H1 (cell line): ENCODE results near the gene TNFRSF11A. TPM values are rescaled to one million over a fixed set of nuclear protein-coding genes. Genes with fewer than 3 reads are reported as not detected.

Experiments
- CTCF ChIA-PET: fragments of 300-600 bp; sonication (Branson Sonifier 250); formaldehyde crosslinking; loops from one replicate; lab custom pipeline; 2021; ENCODE audit not compliant: partially characterized antibody; lab: Charles Lee
- POLR2A ChIA-PET: fragments of 300-600 bp; sonication (Branson Sonifier 250); formaldehyde crosslinking; loops from one replicate; lab custom pipeline; 2021; ENCODE audit warnings: inconsistent platforms; ENCODE audit not compliant: partially characterized antibody; lab: Charles Lee
- DNase-seq, 2 experiments: peaks; one replicate each; pipeline versions ENCODE4 v3.0.0 to v3.0.0-alpha.2; 2010 to 2022; ENCODE audit warnings: low spot score in 2 of 2, low read depth in 1 of 2, mixed read lengths in 1 of 2
- FAIRE-seq: peaks from 2 replicates; lab custom pipeline; 2011; peaks lifted over from hg19 to GRCh38; lab: Jason Lieb, UNC
- H2AFZ ChIP-seq: 2 replicates; pipeline ENCODE4 v1.8.1; 2012; ENCODE audit warnings: low read length, inconsistent platforms
- H2AK5ac ChIP-seq: 2 replicates; pipeline ENCODE4 v1.6.1; 2013; ENCODE audit warnings: low read depth, low read length
- H2BK120ac ChIP-seq: replicated peaks from 2 replicates; pipeline ENCODE3; 2013; ENCODE audit warnings: low read depth, low read length, inconsistent platforms
- H2BK12ac ChIP-seq: 2 replicates; pipeline ENCODE4 v1.6.1; 2013; ENCODE audit warnings: low read depth, low read length
- H2BK15ac ChIP-seq: 2 replicates; pipeline ENCODE4 v1.6.1; 2013; ENCODE audit warnings: low read length
- H2BK20ac ChIP-seq: 2 replicates; pipeline ENCODE4 v1.6.1; 2013; ENCODE audit warnings: low read length
- H2BK5ac ChIP-seq: 2 replicates; pipeline ENCODE4 v1.6.1; 2013; ENCODE audit warnings: low read depth, low read length
- H3K14ac ChIP-seq: 2 replicates; pipeline ENCODE4 v1.6.1; 2013; ENCODE audit warnings: inconsistent platforms; ENCODE audit not compliant: insufficient read length
- H3K18ac ChIP-seq: 2 replicates; pipeline ENCODE4 v1.6.1; 2013; ENCODE audit warnings: low read length; ENCODE audit errors: extremely low read depth
- H3K23ac ChIP-seq: 2 replicates; pipeline ENCODE4 v1.6.1; 2013; ENCODE audit warnings: inconsistent platforms; ENCODE audit not compliant: insufficient read length
- H3K23me2 ChIP-seq: 2 replicates; pipeline ENCODE4 v1.6.1; 2013; ENCODE audit warnings: low read depth, low read length
- H3K27ac ChIP-seq: 2 replicates; pipeline ENCODE4 v1.6.1; 2011; ENCODE audit warnings: low read depth, low read length, inconsistent platforms
- H3K27me3 ChIP-seq, 4 experiments: replicated peaks in 1 of 4; 1 replicate in 1 of 4; 2 replicates in 3 of 4; pipeline versions ENCODE4 v1.6.1 to v1.8.1; 2011 to 2013; ENCODE audit warnings: low read length in 3 of 4, mild to moderate bottlenecking in 3 of 4, inconsistent platforms in 2 of 4, mixed read lengths in 2 of 4, moderate library complexity in 1 of 4; ENCODE audit not compliant: control insufficient read depth in 3 of 4, insufficient read depth in 3 of 4; ENCODE audit errors: extremely low read depth in 1 of 4
- H3K36me3 ChIP-seq, 4 experiments: 2 replicates each; pipeline versions ENCODE4 v1.6.1 to v1.8.1; 2011 to 2013; ENCODE audit warnings: mild to moderate bottlenecking in 4 of 4, low read length in 3 of 4, moderate library complexity in 2 of 4, control low read depth in 1 of 4, inconsistent platforms in 1 of 4; ENCODE audit not compliant: insufficient read depth in 4 of 4, control insufficient read depth in 2 of 4
- H3K4ac ChIP-seq: replicated peaks from 2 replicates; pipeline ENCODE3; 2013; ENCODE audit warnings: low read length, low read depth, mixed read lengths, inconsistent platforms; ENCODE audit not compliant: insufficient read length
- H3K4me1 ChIP-seq, 4 experiments: replicated peaks in 1 of 4; 1 replicate in 1 of 4; 2 replicates in 3 of 4; pipeline versions ENCODE4 v1.6.1 to v1.8.1; 2011 to 2013; ENCODE audit warnings: low read length in 3 of 4, inconsistent platforms in 2 of 4, mixed read lengths in 1 of 4; ENCODE audit not compliant: insufficient read depth in 4 of 4, control insufficient read depth in 3 of 4
- H3K4me2 ChIP-seq, 2 experiments: 2 replicates each; pipeline versions ENCODE4 v1.6.1 to v1.8.1; 2011 to 2013; ENCODE audit warnings: low read depth in 2 of 2, low read length in 2 of 2, control low read depth in 1 of 2, inconsistent platforms in 1 of 2, mild to moderate bottlenecking in 1 of 2; ENCODE audit not compliant: insufficient read depth in 1 of 2
- H3K4me3 ChIP-seq, 4 experiments: fragments of 200-600, 300-600 bp in 1 of 4; sonication (generic), shearing (Covaris generic), sonication (Bioruptor Twin) in 1 of 4; 2 replicates each; pipeline versions ENCODE4 v1.5.1 to v1.8.1; 2011 to 2016; ENCODE audit warnings: low read length in 4 of 4, low read depth in 3 of 4, control low read depth in 2 of 4, inconsistent platforms in 2 of 4, mild to moderate bottlenecking in 2 of 4, mixed read lengths in 1 of 4, moderate library complexity in 1 of 4; ENCODE audit not compliant: insufficient read depth in 2 of 4; ENCODE audit errors: extremely low read depth in 1 of 4
- H3K56ac ChIP-seq: replicated peaks from 2 replicates; pipeline ENCODE3; 2013; ENCODE audit warnings: low read depth, mild to moderate bottlenecking, mixed read lengths, low read length, inconsistent platforms; ENCODE audit not compliant: insufficient read length
- H3K79me1 ChIP-seq: 2 replicates; pipeline ENCODE4 v1.6.1; 2013; ENCODE audit warnings: low read depth, low read length, control low read depth
- H3K79me2 ChIP-seq, 2 experiments: 2 replicates each; pipeline versions ENCODE4 v1.6.1 to v1.8.1; 2012 to 2013; ENCODE audit warnings: low read length in 2 of 2, mild to moderate bottlenecking in 2 of 2, inconsistent platforms in 1 of 2; ENCODE audit not compliant: insufficient read depth in 2 of 2, control insufficient read depth in 1 of 2
- H3K9ac ChIP-seq, 4 experiments: replicated peaks in 1 of 4; 1 replicate in 1 of 4; 2 replicates in 3 of 4; pipeline versions ENCODE4 v1.6.1 to v1.8.1; 2011 to 2013; ENCODE audit warnings: low read depth in 3 of 4, low read length in 3 of 4, control low read depth in 2 of 4, mild to moderate bottlenecking in 2 of 4, moderate library complexity in 2 of 4, inconsistent platforms in 1 of 4; ENCODE audit errors: extremely low read depth in 1 of 4
- H3K9me3 ChIP-seq, 2 experiments: 2 replicates each; pipeline versions ENCODE4 v1.6.1 to v1.8.1; 2012 to 2013; ENCODE audit warnings: mild to moderate bottlenecking in 2 of 2, moderate library complexity in 2 of 2, control low read depth in 1 of 2, inconsistent platforms in 1 of 2, low read depth in 1 of 2, low read length in 1 of 2, mixed read lengths in 1 of 2; ENCODE audit not compliant: insufficient read depth in 2 of 2
- H4K20me1 ChIP-seq, 2 experiments: replicated peaks in 1 of 2; 2 replicates each; pipeline versions ENCODE3 to v1.8.1; 2011 to 2013; ENCODE audit warnings: inconsistent platforms in 2 of 2, low read length in 2 of 2, mild to moderate bottlenecking in 1 of 2; ENCODE audit not compliant: insufficient read depth in 2 of 2, control insufficient read depth in 1 of 2
- H4K5ac ChIP-seq: 2 replicates; pipeline ENCODE4 v1.6.1; 2013; ENCODE audit warnings: low read length, low read depth, mixed read lengths, inconsistent platforms; ENCODE audit not compliant: insufficient read length
- H4K8ac ChIP-seq: 2 replicates; pipeline ENCODE4 v1.8.0; 2013; ENCODE audit warnings: mild to moderate bottlenecking, moderate library complexity, low read length, inconsistent platforms; ENCODE audit not compliant: insufficient read depth; ENCODE audit errors: extremely low read depth
- H4K91ac ChIP-seq: replicated peaks from 2 replicates; pipeline ENCODE3; 2013; ENCODE audit warnings: low read length, mixed read lengths, inconsistent platforms; ENCODE audit not compliant: insufficient read length
- BRCA1 ChIP-seq: IDR thresholded peaks from 2 replicates; pipeline ENCODE4 v1.6.1; 2012; ENCODE audit warnings: low read depth, low read length, improper control_type of control experiment
- CREB1 ChIP-seq: IDR thresholded peaks from 2 replicates; pipeline ENCODE4 v1.6.1; 2012; ENCODE audit warnings: inconsistent platforms
- JUN ChIP-seq: IDR thresholded peaks from 2 replicates; pipeline ENCODE4 v1.6.1; 2011; ENCODE audit warnings: low read depth, mild to moderate bottlenecking, improper control_type of control experiment, low read length
- KDM5A ChIP-seq: fragments of 200-600 bp; IDR thresholded peaks from 2 replicates; pipeline ENCODE4 v1.7.1; 2012; ENCODE audit warnings: mild to moderate bottlenecking, low read length, inconsistent platforms, mixed read lengths
- PHF8 ChIP-seq: fragments of 200-600 bp; sonication (generic); conservative IDR thresholded peaks from 2 replicates; pipeline ENCODE4 v1.7.1; 2012; ENCODE audit warnings: low read depth, mild to moderate bottlenecking, inconsistent platforms, low read length, moderate library complexity
- SP2 ChIP-seq: IDR thresholded peaks from 2 replicates; pipeline ENCODE4 v1.6.1; 2012; ENCODE audit warnings: mild to moderate bottlenecking, low read length, inconsistent platforms
- SP4 ChIP-seq: IDR thresholded peaks from 2 replicates; pipeline ENCODE4 v1.6.1; 2012; ENCODE audit warnings: low read length, inconsistent platforms
- TAF1 ChIP-seq: IDR thresholded peaks from 2 replicates; pipeline ENCODE4 v1.6.1; 2011; ENCODE audit warnings: mild to moderate bottlenecking, low read depth, low read length
- WGBS, 2 experiments: shearing (Covaris generic) in 1 of 2; methylation state at CpG; one replicate each; pipeline versions ENCODE4 v1.1.6 to v1.1.7; 2013 to 2015; ENCODE audit warnings: low lambda C conversion rate in 2 of 2, mixed read lengths in 2 of 2, inconsistent platforms in 1 of 2, low coverage in 1 of 2, missing lambda C conversion rate in 1 of 2; ENCODE audit not compliant: insufficient replicate concordance in 2 of 2, insufficient coverage in 1 of 2, insufficient read length in 1 of 2; ENCODE audit errors: extremely low coverage in 1 of 2, missing lambda C conversion rate in 1 of 2; 5-methylcytosine and 5-hydroxymethylcytosine counted together
- polyA plus RNA-seq, 7 experiments: library from polyadenylated mRNA; depleted of rRNA in 3 of 7; stranded (reverse) in 5 of 7; unstranded in 2 of 7; fragments of >200 nt in 5 of 7; fragments of 200-250 nt in 2 of 7; gene quantifications; 1 replicate in 5 of 7; 2 replicates in 1 of 7; 4 replicates in 1 of 7; pipeline versions ENCODE4 v1.2.1 to v1.2.3, GENCODE V29; 2011 to 2013; ENCODE audit warnings: missing spikeins in 2 of 7, mixed read lengths in 2 of 7
- total RNA-seq: library from RNA; stranded (reverse); fragmentation: NEBNext Ultra II Directional; extraction: Animal tissue kit (Norgen Biotek cat#: 25700); gene quantifications from 2 replicates; pipeline ENCODE4 v1.2.1, GENCODE V29; 2021

TNFRSF11A gene
- total and polyA plus RNA-seq, 2 of the 8 experiments (the other 6 are each of a cell fraction or from before 2014, with no cell fraction given), result 8.7 to 10.6 TPM

- H3K18ac ChIP-seq, result no peak overlapping the region
- FAIRE-seq, result no peak
Observed at GRCh38 chr18:62343316-62343715, 18.2 kb downstream of the TNFRSF11A start.

More at GRCh38 chr18:62343316-62343715, 18.2 kb downstream of the TNFRSF11A start:
- POLR2A ChIA-PET, result no interaction called here
- Histone ChIP-seq H3K9me3 (no peaks in the 10 kb centered on the region), H2BK5ac (no peak overlapping the region), H3K4ac (no peak overlapping the region), H3K4me2 (no peak overlapping the region), H2AK5ac (no peak overlapping the region), H3K36me3 (no peaks in the 10 kb centered on the region), H4K20me1 (no peaks in the 10 kb centered on the region), H3K23me2 (no peaks in the 10 kb centered on the region)
- CTCF ChIA-PET, result interaction anchor here (1.2 kb wide), 1 partner anchor 18 kb away, joined by 3 read pairs; the partner anchor contains the start of gene TNFRSF11A
- TF ChIP-seq KDM5A, result no peak
- TF ChIP-seq CREB1, result no peak
- no peak for TF ChIP-seq BRCA1
- no peak for TF ChIP-seq TAF1
- TF ChIP-seq PHF8, result no peak
- no peak for TF ChIP-seq SP4
- no peak for TF ChIP-seq JUN
- no peak for TF ChIP-seq SP2
- TF ChIP-seq, all 59 proteins: peak for 0
- peaks cover 14 to 30% (median 23%) of the 10 kb centered on the region in 4 experiments for H3K4me1 ChIP-seq
- DNase-seq, result no peak
- no peak overlapping the region for H2BK12ac ChIP-seq
- H3K56ac ChIP-seq, result no peak overlapping the region
- no peak overlapping the region for H3K23ac ChIP-seq
- 87% methylated on average over 8 of the region's 8 CpGs; no CpG with 5 or more reads in 1 of the 2 experiments for WGBS, 2 experiments
- no peak overlapping the region for H3K4me3 ChIP-seq
- no peak overlapping the region for H2AFZ ChIP-seq
- no peak overlapping the region for H4K91ac ChIP-seq
- H3K27me3 ChIP-seq, result no peaks in the 10 kb centered on the region; a peak in 1 of 7 replicates
- H3K27ac ChIP-seq, result no peak overlapping the region
- H2BK120ac ChIP-seq, result no peak overlapping the region
- no peak overlapping the region for H4K8ac ChIP-seq
- H4K5ac ChIP-seq, result no peak overlapping the region
- H3K9ac ChIP-seq, result no peak overlapping the region
- H3K79me1 ChIP-seq, result no peaks in the 10 kb centered on the region; the same call in 1 of the 2 replicates
- no peak overlapping the region for H2BK20ac ChIP-seq
- no peak overlapping the region for H2BK15ac ChIP-seq
- H3K14ac ChIP-seq, result no peak overlapping the region
- H3K79me2 ChIP-seq, result peaks cover 0 to 18% of the 10 kb centered on the region in 2 experiments; a peak in 2 of 4 replicates
